ENCODE results near the gene NMNAT3.

DNA sequence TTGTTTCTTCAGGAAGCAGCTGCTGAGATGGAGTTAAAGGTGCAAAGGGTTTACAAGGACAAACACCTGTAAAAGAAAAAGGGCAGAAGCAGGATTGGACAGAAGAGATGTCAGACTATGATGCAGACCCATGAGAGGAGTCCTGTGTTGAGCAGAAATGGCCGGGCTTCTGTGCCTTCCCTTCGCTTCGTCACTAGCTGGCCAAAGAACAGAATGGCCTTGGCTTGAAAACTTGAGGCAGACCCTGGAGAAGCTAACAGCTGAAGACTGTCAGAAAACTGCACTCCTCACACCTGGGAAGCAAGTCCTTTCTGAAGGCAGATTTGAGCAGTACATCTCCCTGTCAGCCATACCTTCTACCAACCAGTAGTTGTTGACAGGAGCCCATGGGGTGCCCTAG is 8.4 kb upstream of the NMNAT3 start:
- TF ChIP-seq, protein P1, sequence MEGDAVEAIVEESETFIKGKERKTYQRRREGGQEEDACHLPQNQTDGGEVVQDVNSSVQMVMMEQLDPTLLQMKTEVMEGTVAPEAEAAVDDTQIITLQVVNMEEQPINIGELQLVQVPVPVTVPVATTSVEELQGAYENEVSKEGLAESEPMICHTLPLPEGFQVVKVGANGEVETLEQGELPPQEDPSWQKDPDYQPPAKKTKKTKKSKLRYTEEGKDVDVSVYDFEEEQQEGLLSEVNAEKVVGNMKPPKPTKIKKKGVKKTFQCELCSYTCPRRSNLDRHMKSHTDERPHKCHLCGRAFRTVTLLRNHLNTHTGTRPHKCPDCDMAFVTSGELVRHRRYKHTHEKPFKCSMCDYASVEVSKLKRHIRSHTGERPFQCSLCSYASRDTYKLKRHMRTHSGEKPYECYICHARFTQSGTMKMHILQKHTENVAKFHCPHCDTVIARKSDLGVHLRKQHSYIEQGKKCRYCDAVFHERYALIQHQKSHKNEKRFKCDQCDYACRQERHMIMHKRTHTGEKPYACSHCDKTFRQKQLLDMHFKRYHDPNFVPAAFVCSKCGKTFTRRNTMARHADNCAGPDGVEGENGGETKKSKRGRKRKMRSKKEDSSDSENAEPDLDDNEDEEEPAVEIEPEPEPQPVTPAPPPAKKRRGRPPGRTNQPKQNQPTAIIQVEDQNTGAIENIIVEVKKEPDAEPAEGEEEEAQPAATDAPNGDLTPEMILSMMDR (IDR thresholded peaks at IDR 0.05): no peak
- TF ChIP-seq POLR2A (IDR thresholded peaks at IDR 0.05) (no peak), EP300 (IDR thresholded peaks at IDR 0.05; ENCODE audit: low read depth) (no peak), POLR2AphosphoS5 (IDR thresholded peaks at IDR 0.05) (no peak)

All from transverse colon (tissue), 4 donors.